K562 (cell line): Measurements from ENCODE around the gene AHCYL2. TPM values are rescaled to one million over a fixed set of nuclear protein-coding genes. Genes with fewer than 3 reads are reported as not detected.

Experiments
- CBFA2T2 ChIP-seq: fragments of 450-650 bp; conservative IDR thresholded peaks from 2 replicates; pipeline ENCODE4 v1.6.1; 2017; ENCODE audit warnings: mild to moderate bottlenecking
- CLOCK ChIP-seq: fragments of 250-450 bp; sonication (Bioruptor Pico); IDR thresholded peaks from 2 replicates; pipeline ENCODE4 v1.4.0; 2020; ENCODE audit warnings: mild to moderate bottlenecking, moderate library complexity, borderline replicate concordance
- E2F4 ChIP-seq: sonication (generic); formaldehyde crosslinking; IDR thresholded peaks from 2 replicates; pipeline ENCODE4 v1.8.0; 2022; ENCODE audit warnings: mild to moderate bottlenecking, low read depth, missing genetic modification reagents
- GTF2F1 ChIP-seq: IDR thresholded peaks from 2 replicates; pipeline ENCODE4 v1.6.1; 2011; ENCODE audit warnings: low read depth, low read length, improper control_type of control experiment
- MAZ ChIP-seq, 2 experiments: fragments of 450-650 bp in 1 of 2; sonication (generic) in 1 of 2; formaldehyde crosslinking; IDR thresholded peaks in 1 of 2; conservative IDR thresholded peaks in 1 of 2; 2 replicates each; pipeline versions ENCODE4 v1.4.0 to v1.5.0; 2020; ENCODE audit warnings: mild to moderate bottlenecking in 1 of 2, missing genetic modification reagents in 1 of 2
- NCOA1 ChIP-seq: fragments of 450-650 bp; IDR thresholded peaks from 2 replicates; pipeline ENCODE4 v1.6.1; 2016; ENCODE audit warnings: low read depth
- NFIX ChIP-seq: fragments of 250-450 bp; sonication (Bioruptor Pico); IDR thresholded peaks from 2 replicates; pipeline ENCODE4 v1.4.0; 2020; ENCODE audit warnings: low read depth, mild to moderate bottlenecking, moderate library complexity
- RBM25 ChIP-seq: fragments of 200-400 bp; formaldehyde crosslinking; IDR thresholded peaks from 2 replicates; pipeline ENCODE4 v1.6.1; 2018; ENCODE audit warnings: low read length, low read depth, moderate library complexity; ENCODE audit not compliant: severe bottlenecking
- SIN3A ChIP-seq, 2 experiments: fragments of 150-350 bp in 1 of 2; IDR thresholded peaks; 2 replicates each; pipeline ENCODE4 v1.6.1; 2011 to 2016; ENCODE audit warnings: borderline replicate concordance in 2 of 2, low read depth in 2 of 2, low read length in 2 of 2, mild to moderate bottlenecking in 2 of 2, moderate library complexity in 2 of 2; ENCODE audit not compliant: control insufficient read depth in 1 of 2
- SMARCB1 ChIP-seq: IDR thresholded peaks from 2 replicates; pipeline ENCODE4 v1.6.1; 2011; ENCODE audit warnings: improper control_type of control experiment, low read depth; ENCODE audit not compliant: insufficient read length
- SOX6 ChIP-seq: fragments of 450-650 bp; IDR thresholded peaks from 2 replicates; pipeline ENCODE4 v1.6.1; 2014; ENCODE audit warnings: mild to moderate bottlenecking
- SRF ChIP-seq, 2 experiments: fragments of 250-450, 450-650 bp in 1 of 2; sonication (Bioruptor Pico) in 1 of 2; sonication (generic) in 1 of 2; formaldehyde crosslinking; IDR thresholded peaks; 2 replicates each; pipeline versions ENCODE4 v1.5.0 to v1.5.1; 2020 to 2022; ENCODE audit warnings: mild to moderate bottlenecking in 1 of 2, missing genetic modification reagents in 1 of 2
- TFE3 ChIP-seq: fragments of 450-650 bp; formaldehyde crosslinking; IDR thresholded peaks from 2 replicates; pipeline ENCODE4 v1.4.0; 2020; ENCODE audit warnings: mild to moderate bottlenecking, mixed read lengths
- ZFPM2 ChIP-seq: fragments of 250-450 bp; sonication (Bioruptor Pico); IDR thresholded peaks from 2 replicates; pipeline ENCODE4 v1.5.1; 2022; ENCODE audit warnings: mild to moderate bottlenecking
- ZNF12 ChIP-seq: sonication (generic); formaldehyde crosslinking; IDR thresholded peaks from 2 replicates; pipeline ENCODE4 v1.4.0; 2020; ENCODE audit warnings: mild to moderate bottlenecking, missing genetic modification reagents
- ZNF175 ChIP-seq: fragments of 200-800 bp; sonication (Bioruptor generic); IDR thresholded peaks from 2 replicates; pipeline ENCODE4 v1.6.1; 2016; ENCODE audit warnings: low read depth, mild to moderate bottlenecking, missing genetic modification characterization, missing compliant biosample characterization
- polyA plus RNA-seq, 8 experiments: library from polyadenylated mRNA; depleted of rRNA in 4 of 8; stranded (reverse) in 5 of 8; unstranded in 3 of 8; fragments of >200 nt; fragmentation: Nextera tagmentation in 2 of 8; fragmentation: Illumina TruSeq in 1 of 8; extraction: Ambion mirVana in 2 of 8; extraction: Trizol in 1 of 8; gene quantifications; 2 replicates each; pipeline versions ENCODE4 v1.2.1 to v1.2.3, GENCODE V29; 2011 to 2014; ENCODE audit warnings: inconsistent platforms in 1 of 8, missing spikeins in 1 of 8
- total RNA-seq, 7 experiments: library from RNA; depleted of rRNA in 6 of 7; stranded (reverse); fragments of >200 nt in 6 of 7; fragmentation: Illumina TruSeq in 2 of 7; extraction: Trizol in 2 of 7; gene quantifications; 2 replicates each; pipeline versions ENCODE4 v1.2.1 to v1.2.3, GENCODE V29; 2011 to 2021; ENCODE audit warnings: low replicate concordance in 1 of 7
- TF ChIP-seq, protein P1 (sequence below): fragments of 150-350 bp; IDR thresholded peaks from 2 replicates; pipeline ENCODE4 v1.6.1; 2014; ENCODE audit warnings: low read depth, mild to moderate bottlenecking, low read length, borderline replicate concordance

The AHCYL2 gene
- total and polyA plus RNA-seq, 9 of the 15 experiments (the other 6 are each of a cell fraction or from before 2014, with no cell fraction given) = 0.93 to 10.5 (median 5.2) TPM

DNA sequence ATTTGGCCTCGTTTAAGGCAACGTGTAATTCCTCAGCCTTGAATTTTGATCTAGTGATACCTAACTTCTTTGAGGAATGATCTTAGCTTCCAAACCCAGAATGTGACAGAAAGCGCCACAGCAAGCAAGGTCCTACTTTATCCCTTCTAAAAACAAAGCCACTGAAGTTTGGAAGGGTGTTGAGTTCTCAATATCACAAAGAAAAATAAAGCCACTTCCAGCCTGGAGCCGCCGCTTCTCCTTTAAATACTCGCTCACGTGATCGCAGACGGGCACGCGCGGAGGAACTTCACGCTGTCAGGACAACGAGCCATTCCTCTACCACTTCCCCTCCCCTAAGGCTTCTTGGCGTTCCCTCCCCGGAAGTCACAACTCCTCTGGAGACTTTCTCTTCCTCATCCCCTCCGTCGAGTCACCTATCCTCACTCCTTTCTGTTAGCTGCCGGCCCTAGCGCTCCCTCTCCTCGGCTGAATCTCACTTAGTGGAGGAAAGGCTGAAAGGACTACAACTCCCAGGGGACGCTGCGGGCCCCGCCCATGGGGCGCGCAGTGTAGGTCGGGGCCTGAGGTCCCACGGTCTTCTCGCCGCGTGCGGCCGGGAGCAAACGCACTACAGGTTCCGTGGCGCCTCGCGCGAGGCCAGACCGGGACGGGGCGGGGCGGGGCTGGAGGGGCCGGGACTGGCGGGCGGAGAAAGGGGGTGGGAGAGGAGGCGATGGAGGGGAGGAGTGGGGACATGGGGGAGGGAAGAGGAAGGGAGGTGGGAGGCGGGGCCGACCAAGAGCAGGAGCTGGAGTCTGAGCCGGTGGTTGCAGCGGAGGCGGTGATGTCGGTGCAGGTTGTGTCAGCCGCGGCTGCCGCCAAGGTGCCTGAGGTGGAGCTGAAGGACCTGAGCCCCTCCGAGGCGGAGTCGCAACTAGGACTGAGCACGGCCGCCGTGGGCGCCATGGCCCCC is at the start of gene AHCYL2 (continued):
- TF ChIP-seq, protein P1, sequence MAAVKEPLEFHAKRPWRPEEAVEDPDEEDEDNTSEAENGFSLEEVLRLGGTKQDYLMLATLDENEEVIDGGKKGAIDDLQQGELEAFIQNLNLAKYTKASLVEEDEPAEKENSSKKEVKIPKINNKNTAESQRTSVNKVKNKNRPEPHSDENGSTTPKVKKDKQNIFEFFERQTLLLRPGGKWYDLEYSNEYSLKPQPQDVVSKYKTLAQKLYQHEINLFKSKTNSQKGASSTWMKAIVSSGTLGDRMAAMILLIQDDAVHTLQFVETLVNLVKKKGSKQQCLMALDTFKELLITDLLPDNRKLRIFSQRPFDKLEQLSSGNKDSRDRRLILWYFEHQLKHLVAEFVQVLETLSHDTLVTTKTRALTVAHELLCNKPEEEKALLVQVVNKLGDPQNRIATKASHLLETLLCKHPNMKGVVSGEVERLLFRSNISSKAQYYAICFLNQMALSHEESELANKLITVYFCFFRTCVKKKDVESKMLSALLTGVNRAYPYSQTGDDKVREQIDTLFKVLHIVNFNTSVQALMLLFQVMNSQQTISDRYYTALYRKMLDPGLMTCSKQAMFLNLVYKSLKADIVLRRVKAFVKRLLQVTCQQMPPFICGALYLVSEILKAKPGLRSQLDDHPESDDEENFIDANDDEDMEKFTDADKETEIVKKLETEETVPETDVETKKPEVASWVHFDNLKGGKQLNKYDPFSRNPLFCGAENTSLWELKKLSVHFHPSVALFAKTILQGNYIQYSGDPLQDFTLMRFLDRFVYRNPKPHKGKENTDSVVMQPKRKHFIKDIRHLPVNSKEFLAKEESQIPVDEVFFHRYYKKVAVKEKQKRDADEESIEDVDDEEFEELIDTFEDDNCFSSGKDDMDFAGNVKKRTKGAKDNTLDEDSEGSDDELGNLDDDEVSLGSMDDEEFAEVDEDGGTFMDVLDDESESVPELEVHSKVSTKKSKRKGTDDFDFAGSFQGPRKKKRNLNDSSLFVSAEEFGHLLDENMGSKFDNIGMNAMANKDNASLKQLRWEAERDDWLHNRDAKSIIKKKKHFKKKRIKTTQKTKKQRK = no peak
- no peak; a peak in 1 of 4 replicates for TF ChIP-seq SRF (CRISPR knock-in tag; IDR thresholded peaks at IDR 0.05)
- TF ChIP-seq SOX6 = peak; percentile 73
- no peak for TF ChIP-seq ZNF12 (CRISPR knock-in tag)
- TF ChIP-seq MAZ (CRISPR knock-in tag; conservative IDR thresholded peaks at IDR 0.05 in 1 of 2, IDR thresholded peaks at IDR 0.05 in 1 of 2) = peak; percentile 67 to 97
- no peak for TF ChIP-seq E2F4 (CRISPR knock-in tag)
- TF ChIP-seq CBFA2T2 = peak; percentile 76
- peak; percentile 98 for TF ChIP-seq TFE3
- TF ChIP-seq ZFPM2 (CRISPR knock-in tag) = no peak
- TF ChIP-seq SMARCB1 = no peak
- peak; percentile 98 for TF ChIP-seq ZNF175 (CRISPR knock-in tag)
- no peak for TF ChIP-seq NCOA1
- peak; percentile 74 for TF ChIP-seq RBM25
- no peak for TF ChIP-seq CLOCK (CRISPR knock-in tag)
- TF ChIP-seq SIN3A (IDR thresholded peaks at IDR 0.05; ENCODE audit: borderline replicate concordance in 2 of 2, control insufficient read depth in 1 of 2, low read depth in 2 of 2, low read length in 2 of 2) = peak in 1 of 2 experiments; percentile 29; a peak in 2 of 4 replicates
- TF ChIP-seq GTF2F1 = no peak
- TF ChIP-seq NFIX = no peak
